Effector memory CD4-positive, alpha-beta T cell (primary cell): ENCODE results near the gene RAD23B.

Experiments
- DNase-seq, 3 donors: peaks; one replicate each; pipeline ENCODE4 v3.0.0-alpha.2; 2020
- H3K27ac ChIP-seq: 2 replicates; pipeline ENCODE4 v1.7.0; 2013; ENCODE audit warnings: mild to moderate bottlenecking, low read length, moderate library complexity; ENCODE audit not compliant: insufficient read depth, poor library complexity, severe bottlenecking
- H3K27me3 ChIP-seq: replicated peaks from 2 replicates; pipeline ENCODE4 v1.7.0; 2013; ENCODE audit warnings: mild to moderate bottlenecking, low read length; ENCODE audit not compliant: insufficient read depth, control insufficient read depth, poor library complexity, severe bottlenecking
- H3K36me3 ChIP-seq: 2 replicates; pipeline ENCODE4 v1.7.0; 2013; ENCODE audit warnings: mild to moderate bottlenecking, low read length, moderate library complexity; ENCODE audit not compliant: control insufficient read depth, insufficient read depth
- H3K4me1 ChIP-seq: 2 replicates; pipeline ENCODE4 v1.7.0; 2013; ENCODE audit warnings: low read length, mild to moderate bottlenecking; ENCODE audit not compliant: control insufficient read depth, insufficient read depth, poor library complexity, severe bottlenecking
- H3K4me3 ChIP-seq: 2 replicates; pipeline ENCODE4 v1.7.0; 2013; ENCODE audit warnings: low read length, low read depth, mild to moderate bottlenecking; ENCODE audit not compliant: insufficient read depth, poor library complexity, severe bottlenecking
- H3K9me3 ChIP-seq: 2 replicates; pipeline ENCODE4 v1.7.0; 2013; ENCODE audit warnings: mild to moderate bottlenecking, low read length, moderate library complexity; ENCODE audit not compliant: control insufficient read depth

Gene RAD23B

DNA sequence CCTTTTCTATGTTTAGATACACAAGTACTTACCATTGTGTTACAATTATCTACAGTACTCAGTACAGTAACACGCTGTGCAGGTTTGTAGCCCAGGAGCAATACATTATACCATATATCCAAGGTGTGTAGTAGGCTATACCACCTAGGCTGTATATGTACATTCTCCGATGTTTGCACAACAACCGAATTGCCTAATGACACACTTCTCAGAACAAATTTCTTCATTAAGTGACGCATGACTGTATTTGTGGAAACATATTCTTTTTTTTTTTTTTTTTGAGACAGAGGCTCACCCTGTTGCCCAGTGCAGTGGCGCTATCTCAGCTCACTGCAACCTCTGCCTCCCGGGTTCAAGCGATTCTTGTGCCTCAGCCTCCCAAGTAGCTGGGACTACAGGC lies 4.0 kb upstream of the RAD23B start:
- Histone ChIP-seq H3K27me3 (no peaks in the 10 kb centered on the region), H3K36me3 (no peaks in the 10 kb centered on the region), H3K4me3 (no peak overlapping the region), H3K4me1 (no peaks in the 10 kb centered on the region), H3K9me3 (no peaks in the 10 kb centered on the region), H3K27ac (no peak overlapping the region)
- no peak for DNase-seq

DNA sequence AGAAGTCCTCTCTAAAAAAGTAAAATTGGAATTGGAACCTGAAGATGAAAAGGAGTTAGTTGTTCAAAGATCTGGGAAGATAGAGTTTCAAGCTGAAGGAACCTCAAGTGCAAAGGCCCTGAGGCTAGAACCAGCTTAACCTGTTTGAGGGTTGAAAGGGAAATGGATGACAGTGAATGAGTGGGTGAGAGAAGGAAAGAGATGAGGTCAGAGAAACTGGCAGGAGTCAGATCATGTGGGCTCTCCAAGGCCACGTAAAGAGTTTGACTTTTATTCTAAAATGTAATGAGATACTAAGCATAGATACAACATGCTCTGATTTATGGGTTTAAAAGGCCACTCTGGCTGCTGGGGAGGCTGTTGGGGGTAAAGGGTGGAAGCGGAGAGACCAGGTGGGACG lies 2.5 kb upstream of the RAD23B start:
- no peak for DNase-seq
- peaks cover 14% of the 10 kb centered on the region for H3K4me1 ChIP-seq
- no peak overlapping the region for H3K4me3 ChIP-seq
- H3K27ac ChIP-seq, result no peak overlapping the region
- H3K9me3 ChIP-seq, result no peaks in the 10 kb centered on the region
- no peaks in the 10 kb centered on the region for H3K27me3 ChIP-seq
- no peaks in the 10 kb centered on the region for H3K36me3 ChIP-seq

DNA sequence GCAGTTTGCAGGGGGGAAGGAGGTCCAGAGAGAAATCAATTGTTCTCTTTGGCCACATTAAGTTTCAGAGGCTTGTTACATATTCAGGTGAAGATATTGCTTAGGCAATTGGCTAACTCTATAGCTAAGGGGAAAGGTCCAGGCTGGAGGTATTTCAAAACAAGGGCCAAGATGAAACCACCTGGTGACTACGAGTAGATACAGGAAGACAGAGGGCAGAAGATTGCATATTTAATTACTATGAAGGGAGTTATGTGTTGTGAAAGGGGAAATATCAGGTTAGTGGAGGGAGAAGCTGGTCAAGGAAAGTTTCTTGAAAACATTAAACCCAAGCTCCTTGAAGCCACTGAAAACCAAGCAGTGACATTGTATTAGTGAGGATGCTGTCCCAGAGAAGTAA lies 1.9 kb upstream of the RAD23B start:
- DNase-seq, result no peak
- Histone ChIP-seq H3K9me3 (no peaks in the 10 kb centered on the region), H3K36me3 (no peaks in the 10 kb centered on the region), H3K4me1 (peaks cover 19% of the 10 kb centered on the region), H3K27ac (no peak overlapping the region), H3K4me3 (no peak overlapping the region), H3K27me3 (no peaks in the 10 kb centered on the region)

DNA sequence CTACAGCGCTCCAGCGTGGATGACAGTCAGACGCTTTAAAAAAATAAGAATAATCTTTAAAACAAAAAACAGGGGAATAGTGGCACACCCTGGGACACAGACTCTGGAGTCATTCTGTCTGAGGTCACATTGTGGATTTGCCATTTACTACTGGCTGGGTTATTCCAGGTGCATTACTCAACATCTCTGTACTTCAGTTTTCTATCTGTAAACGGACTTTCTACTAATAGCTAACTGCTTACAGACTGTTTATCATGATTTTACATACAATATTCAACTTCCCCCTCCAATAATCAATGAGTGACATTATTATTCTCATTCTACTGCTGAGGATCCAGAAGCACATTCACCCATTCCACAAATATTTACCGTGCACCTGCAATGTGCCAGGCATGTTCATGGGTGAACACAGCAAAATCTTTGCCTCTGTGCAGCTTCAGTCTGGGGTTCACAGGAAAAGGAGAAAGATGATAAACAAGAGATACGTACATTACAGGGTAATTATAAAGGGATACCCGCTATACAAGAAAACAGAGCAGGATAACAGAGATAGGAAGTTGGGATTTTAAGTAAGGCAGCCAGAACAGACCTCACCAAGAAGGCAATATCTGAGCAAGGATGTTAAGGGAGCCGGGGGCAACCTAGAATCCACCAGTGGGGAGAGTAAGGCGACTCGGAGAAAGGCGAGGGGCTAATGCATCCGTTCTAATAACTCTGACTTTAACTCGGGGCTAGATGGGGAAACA lies 984 bp upstream of the RAD23B start:
- no peaks in the 10 kb centered on the region for H3K36me3 ChIP-seq
- DNase-seq, result no peak
- no peaks in the 10 kb centered on the region for H3K9me3 ChIP-seq
- H3K4me3 ChIP-seq, result peak overlapping the region; percentile 72
- H3K27me3 ChIP-seq, result no peaks in the 10 kb centered on the region
- peaks cover 20% of the 10 kb centered on the region for H3K4me1 ChIP-seq
- peak overlapping the region; percentile 51 for H3K27ac ChIP-seq

DNA sequence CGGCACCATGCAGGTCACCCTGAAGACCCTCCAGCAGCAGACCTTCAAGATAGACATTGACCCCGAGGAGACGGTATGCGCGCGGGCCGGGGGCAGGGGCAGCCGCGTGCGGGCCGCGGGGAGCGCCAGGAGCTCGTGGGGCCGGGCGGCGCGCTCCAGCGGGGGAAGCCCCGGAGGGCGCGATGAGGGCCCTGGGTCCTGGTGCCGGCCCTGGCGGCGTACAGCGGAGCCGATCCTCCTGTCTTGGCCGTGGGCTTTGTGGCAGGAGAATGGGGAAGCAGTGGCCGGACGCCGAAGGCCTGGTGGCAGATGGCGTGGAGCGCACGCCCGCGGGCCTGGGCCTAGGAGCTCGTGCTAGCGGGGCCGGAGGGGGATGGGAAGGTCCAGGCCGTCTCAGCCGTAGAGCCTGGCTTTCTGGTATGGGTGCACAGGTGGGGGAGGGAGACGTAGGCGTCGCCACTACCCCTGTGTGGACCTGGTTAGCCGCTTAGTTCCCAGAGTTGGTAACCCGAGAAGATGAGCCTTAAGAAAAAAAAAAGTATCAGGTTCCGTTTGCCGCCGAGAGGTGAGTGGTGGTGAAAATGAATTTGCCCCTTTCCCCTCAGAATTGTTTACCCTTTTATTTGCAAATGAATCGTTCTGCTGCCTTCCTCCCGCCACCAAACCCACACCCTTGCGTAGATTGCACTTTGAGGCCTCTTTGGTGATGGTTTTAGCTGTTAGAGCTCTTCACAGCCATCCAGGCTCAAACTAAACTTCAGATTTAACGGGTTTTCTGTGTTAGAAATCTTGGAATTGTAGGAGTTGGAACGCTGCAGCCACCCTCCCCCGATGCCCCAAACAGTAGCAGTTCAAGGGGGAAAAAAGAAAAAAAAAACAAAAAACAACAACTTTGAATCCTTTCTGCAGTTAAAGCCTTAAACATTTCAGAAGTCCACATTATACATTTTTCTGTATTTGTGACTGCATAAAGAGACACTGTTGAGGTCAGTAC lies 841 bp downstream of the RAD23B start:
- Histone ChIP-seq H3K36me3 (no peaks in the 10 kb centered on the region), H3K4me1 (peaks cover 20% of the 10 kb centered on the region), H3K4me3 (peak overlapping the region; percentile 72), H3K9me3 (no peaks in the 10 kb centered on the region), H3K27me3 (no peaks in the 10 kb centered on the region), H3K27ac (peak overlapping the region; percentile 90)
- DNase-seq, result peak; percentile 12 to 33 (median 27)

DNA sequence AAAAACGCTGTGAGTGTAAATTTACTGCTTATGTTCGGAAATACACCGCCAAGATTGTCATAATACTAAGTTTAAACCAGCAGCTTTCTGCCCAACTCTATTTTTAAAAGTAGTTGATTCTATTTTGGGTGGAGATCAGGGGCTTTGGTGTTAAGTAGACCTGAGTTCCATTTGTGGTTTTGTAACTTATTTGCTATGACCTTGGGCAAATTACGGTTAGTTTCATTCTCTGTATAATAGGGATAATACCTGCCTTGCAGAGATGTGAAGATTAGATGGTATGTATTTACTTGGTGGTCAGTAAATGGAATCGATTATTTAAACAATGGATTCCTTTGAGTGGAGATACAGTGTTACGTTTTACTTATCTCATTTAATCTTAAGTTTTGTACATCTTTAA lies 1.6 kb downstream of the RAD23B start:
- Histone ChIP-seq H3K27me3 (no peaks in the 10 kb centered on the region), H3K4me1 (peaks cover 20% of the 10 kb centered on the region), H3K9me3 (no peaks in the 10 kb centered on the region)

DNA sequence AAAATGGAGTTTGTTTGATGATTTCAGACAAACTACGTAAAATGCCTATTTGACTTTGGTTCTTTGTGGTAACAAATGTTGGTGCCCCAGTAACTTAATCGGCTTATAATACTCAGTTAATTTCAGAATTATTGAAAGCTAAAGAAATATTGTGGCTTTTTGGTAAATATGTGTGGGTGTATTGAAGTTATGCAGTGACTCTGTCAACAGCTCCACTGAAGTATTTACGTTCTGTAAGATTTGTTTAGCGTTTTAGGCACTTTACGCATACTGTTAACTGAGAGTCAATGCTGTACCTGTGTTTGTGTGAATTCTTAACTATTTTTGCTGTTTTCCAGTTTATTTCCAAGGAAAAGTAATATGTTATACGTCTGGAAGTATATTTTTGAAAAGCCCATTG lies 2.2 kb downstream of the RAD23B start:
- no peaks in the 10 kb centered on the region for H3K9me3 ChIP-seq
- H3K27ac ChIP-seq, result no peak overlapping the region
- no peak for DNase-seq
- peak overlapping the region; percentile 72 for H3K4me3 ChIP-seq
- H3K4me1 ChIP-seq, result peaks cover 20% of the 10 kb centered on the region
- H3K27me3 ChIP-seq, result no peaks in the 10 kb centered on the region
- no peaks in the 10 kb centered on the region for H3K36me3 ChIP-seq

More for the DNA sequence above, 1.6 kb downstream of the RAD23B start:
- Histone ChIP-seq H3K27ac (peak overlapping the region; percentile 90), H3K36me3 (no peaks in the 10 kb centered on the region), H3K4me3 (peak overlapping the region; percentile 72)
- DNase-seq, result no peak

DNA sequence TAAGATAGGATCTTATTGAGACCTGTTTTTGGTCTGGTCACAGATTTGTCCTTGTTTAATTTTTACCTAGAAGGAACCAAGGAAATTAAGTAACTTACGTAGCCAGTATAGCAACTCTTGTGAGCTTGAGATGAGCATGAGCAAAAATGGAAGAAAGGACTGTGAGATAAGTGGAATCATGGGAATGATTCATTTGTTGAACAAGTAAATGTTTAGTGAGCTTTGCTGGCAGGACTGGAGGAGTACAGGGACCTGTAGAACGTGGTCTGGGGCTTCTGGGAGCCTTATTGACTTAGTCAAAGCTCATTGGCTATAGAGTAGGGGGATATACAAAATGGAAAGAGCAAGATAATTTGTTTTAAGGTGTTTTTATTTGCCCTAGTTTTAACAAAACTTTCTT lies 3.0 kb downstream of the RAD23B start:
- Histone ChIP-seq H3K36me3 (no peaks in the 10 kb centered on the region), H3K4me1 (peaks cover 20% of the 10 kb centered on the region), H3K27me3 (no peaks in the 10 kb centered on the region), H3K27ac (no peak overlapping the region), H3K4me3 (no peak overlapping the region), H3K9me3 (no peaks in the 10 kb centered on the region)
- DNase-seq, result no peak

DNA sequence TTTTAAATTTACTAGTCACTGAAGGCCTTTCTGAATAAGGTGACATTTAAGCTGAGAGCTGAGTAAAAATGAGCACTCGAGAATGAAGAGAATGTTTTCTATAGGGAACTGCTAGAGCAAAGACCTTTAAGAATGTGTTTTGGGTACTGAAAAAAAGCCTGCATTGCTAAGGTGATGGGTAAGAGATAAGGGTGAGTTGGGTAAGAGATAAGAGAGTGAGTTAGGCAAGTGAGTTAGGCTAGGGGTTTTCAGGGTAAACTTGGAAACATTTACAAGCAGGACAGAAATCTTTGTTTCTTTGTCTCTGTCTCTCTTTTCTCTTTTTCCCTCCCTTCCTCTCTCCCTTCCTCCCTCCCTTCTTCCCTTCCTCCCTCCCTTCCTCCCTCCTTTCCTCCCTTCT lies 5.6 kb downstream of the RAD23B start:
- H3K4me3 ChIP-seq, result no peak overlapping the region
- no peaks in the 10 kb centered on the region for H3K27me3 ChIP-seq
- no peaks in the 10 kb centered on the region for H3K36me3 ChIP-seq
- peaks cover 23% of the 10 kb centered on the region for H3K4me1 ChIP-seq
- no peaks in the 10 kb centered on the region for H3K9me3 ChIP-seq
- no peak overlapping the region for H3K27ac ChIP-seq
- no peak for DNase-seq

DNA sequence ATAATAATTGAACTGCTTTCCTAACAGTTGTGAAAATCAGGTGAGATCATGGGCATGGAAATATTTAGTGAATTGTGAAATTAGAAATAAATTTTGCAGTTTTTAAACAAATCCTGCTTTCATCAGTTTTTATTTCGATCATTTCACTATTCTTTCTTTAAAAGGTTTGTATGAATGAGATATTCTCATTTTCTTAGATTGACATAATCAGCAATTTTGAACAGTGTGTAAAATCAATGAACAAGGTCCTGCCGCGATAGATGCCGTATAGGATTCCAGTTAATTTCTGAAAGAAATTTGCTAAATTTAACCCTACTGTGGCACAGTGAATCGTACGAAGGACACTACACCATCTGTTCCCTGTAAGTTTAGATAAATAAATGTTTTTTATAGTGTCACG lies 7.5 kb downstream of the RAD23B start:
- Histone ChIP-seq H3K36me3 (no peaks in the 10 kb centered on the region), H3K4me3 (no peak overlapping the region), H3K9me3 (no peaks in the 10 kb centered on the region), H3K27ac (no peak overlapping the region), H3K27me3 (no peaks in the 10 kb centered on the region), H3K4me1 (peaks cover 20% of the 10 kb centered on the region)
- no peak for DNase-seq
